ENCODE data around the gene AEBP1. TPM values are rescaled to one million over a fixed set of nuclear protein-coding genes. Genes with fewer than 3 reads are reported as not detected.

The AEBP1 gene
- total and polyA plus RNA-seq, 8 donors = 5.1 to 49.3 (median 17.5) TPM

- H3K4me3 ChIP-seq = no peak overlapping the region
- WGBS, 2 donors = 67 to 68% methylated on average over 12 of the region's 12 CpGs
- peak in 2 of 4 donors; percentile 20 to 27 for TF ChIP-seq CTCF (IDR thresholded peaks at IDR 0.05)
- no peak for FAIRE-seq
- ATAC-seq = peak; percentile 10 to 45 (median 18)
- H3K27me3 ChIP-seq = no peaks in the 10 kb centered on the region
- peaks cover 0 to 12% (median 9%) of the 10 kb centered on the region in 3 donors for H3K36me3 ChIP-seq
- peak in 4 of 6 donors; percentile 40 to 79 (median 59) for DNase-seq
- H3K4me1 ChIP-seq = no peaks in the 10 kb centered on the region
- no peaks in the 10 kb centered on the region for H3K9me3 ChIP-seq
- intact Hi-C loops (cut with DNase I) = no loop called here
- no peak overlapping the region for H3K27ac ChIP-seq
Observed at GRCh38 chr7:44072364-44073231, 31.5 kb upstream of the AEBP1 start.

- WGBS, 2 donors = 70 to 77% methylated on average over 26 of the region's 26 CpGs
- H3K9me3 ChIP-seq = no peaks in the 10 kb centered on the region
- H3K27me3 ChIP-seq = no peaks in the 10 kb centered on the region
- H3K36me3 ChIP-seq = peaks cover 0 to 24% (median 9%) of the 10 kb centered on the region in 3 donors
- H3K27ac ChIP-seq = peak overlapping the region in 2 of 4 donors; percentile 30 to 46
- peak; percentile 13 to 77 (median 69) for ATAC-seq
- no peak overlapping the region for H3K4me3 ChIP-seq
- no peak for TF ChIP-seq CTCF (IDR thresholded peaks at IDR 0.05)
- intact Hi-C loops (cut with DNase I) = no loop called here
- no peak for FAIRE-seq
- no peaks in the 10 kb centered on the region for H3K4me1 ChIP-seq
- peak in 5 of 6 donors; percentile 67 to 86 (median 72) for DNase-seq
Observed at GRCh38 chr7:44073664-44074348, 30.3 kb upstream of the AEBP1 start.

GRCh38 chr7:44074349-44074695 lies 29.8 kb upstream of the AEBP1 start:
- Histone ChIP-seq H3K36me3 (peaks cover 0 to 29% (median 9%) of the 10 kb centered on the region in 3 donors), H3K9me3 (no peaks in the 10 kb centered on the region), H3K27ac (peak overlapping the region in 2 of 4 donors; percentile 30 to 46), H3K4me3 (no peak overlapping the region), H3K27me3 (no peaks in the 10 kb centered on the region), H3K4me1 (no peaks in the 10 kb centered on the region)
- peak in 2 of 6 donors; percentile 57 to 67 for DNase-seq
- WGBS, 2 donors = 89 to 93% methylated on average over 13 of the region's 13 CpGs
- ATAC-seq = peak in 1 of 4 donors; percentile 2
- intact Hi-C loops (cut with DNase I) = no loop called here
- FAIRE-seq = no peak
- no peak for TF ChIP-seq CTCF (IDR thresholded peaks at IDR 0.05)

GRCh38 chr7:44075296-44076075 lies 28.7 kb upstream of the AEBP1 start:
- FAIRE-seq (no peak), ATAC-seq (no peak), DNase-seq (peak in 1 of 6 donors; percentile 40)
- H3K9me3 ChIP-seq = no peaks in the 10 kb centered on the region
- no peak for TF ChIP-seq CTCF (IDR thresholded peaks at IDR 0.05)
- H3K36me3 ChIP-seq = peaks cover 0 to 33% (median 13%) of the 10 kb centered on the region in 3 donors
- intact Hi-C loops (cut with DNase I) = no loop called here
- H3K4me3 ChIP-seq = no peak overlapping the region
- no peak overlapping the region for H3K27ac ChIP-seq
- H3K27me3 ChIP-seq = no peaks in the 10 kb centered on the region
- WGBS, 2 donors = 95 to 96% methylated on average over 17 of the region's 17 CpGs
- no peaks in the 10 kb centered on the region for H3K4me1 ChIP-seq

All from pancreas (tissue), 10 donors.